ENCODE data around the gene RYR3. TPM values are rescaled to one million over a fixed set of nuclear protein-coding genes. Genes with fewer than 3 reads are reported as not detected.

The RYR3 gene
- total and polyA plus RNA-seq, 2 donors (not counting 1 experiment from before 2014, with no cell fraction given) = 0.17 TPM; not detected in 1

GRCh38 chr15:33448961-33449606, 138.3 kb downstream of the RYR3 start:
- Histone ChIP-seq H3K4me2 (ENCODE audit: extremely low read depth, insufficient read depth, low read length) (no peak overlapping the region), H4K20me1 (ENCODE audit: control insufficient read depth, extremely low read depth, insufficient read depth, low read length) (no peaks in the 10 kb centered on the region), H3K36me3 (ENCODE audit: control insufficient read depth, insufficient read depth, low read length) (no peaks in the 10 kb centered on the region), H3K9ac (ENCODE audit: insufficient read depth, low read length) (no peak overlapping the region), H3K4me1 (ENCODE audit: control insufficient read depth, extremely low read depth, insufficient read depth, low read length) (no peaks in the 10 kb centered on the region), H2AFZ (ENCODE audit: low read length) (no peak overlapping the region), H3K27me3 (ENCODE audit: control insufficient read depth, insufficient read depth, low read length) (no peaks in the 10 kb centered on the region), H3K79me2 (ENCODE audit: control insufficient read depth, insufficient read depth, low read length) (no peaks in the 10 kb centered on the region), H3K4me3 (replicated peaks in 1 of 4; ENCODE audit: control extremely low read depth in 1 of 4, insufficient read depth in 1 of 4, low read depth in 3 of 4, low read length in 4 of 4) (no peak overlapping the region), H3K27ac (ENCODE audit: insufficient read depth, low read length) (no peak overlapping the region), H3K9me3 (ENCODE audit: control insufficient read depth, insufficient read depth, low read depth, low read length) (no peaks in the 10 kb centered on the region)
- no peak for DNase-seq (ENCODE audit: low read depth in 2 of 2)
- TF ChIP-seq EZH2 (IDR thresholded peaks at IDR 0.05; ENCODE audit: low read length, missing control alignments) (no peak), CTCF (conservative IDR thresholded peaks at IDR 0.05 in 1 of 2, IDR thresholded peaks at IDR 0.05 in 1 of 2; ENCODE audit: low read depth in 1 of 2, low read length in 2 of 2) (no peak)

- Histone ChIP-seq H3K79me2 (ENCODE audit: control insufficient read depth, insufficient read depth, low read length) (no peaks in the 10 kb centered on the region), H3K27ac (ENCODE audit: insufficient read depth, low read length) (no peak overlapping the region), H3K36me3 (ENCODE audit: control insufficient read depth, insufficient read depth, low read length) (no peaks in the 10 kb centered on the region), H3K27me3 (ENCODE audit: control insufficient read depth, insufficient read depth, low read length) (no peaks in the 10 kb centered on the region), H3K4me1 (ENCODE audit: control insufficient read depth, extremely low read depth, insufficient read depth, low read length) (no peaks in the 10 kb centered on the region), H3K4me3 (replicated peaks in 1 of 4; ENCODE audit: control extremely low read depth in 1 of 4, insufficient read depth in 1 of 4, low read depth in 3 of 4, low read length in 4 of 4) (no peak overlapping the region), H3K9ac (ENCODE audit: insufficient read depth, low read length) (no peak overlapping the region), H2AFZ (ENCODE audit: low read length) (no peak overlapping the region), H3K4me2 (ENCODE audit: extremely low read depth, insufficient read depth, low read length) (no peak overlapping the region), H4K20me1 (ENCODE audit: control insufficient read depth, extremely low read depth, insufficient read depth, low read length) (no peaks in the 10 kb centered on the region), H3K9me3 (ENCODE audit: control insufficient read depth, insufficient read depth, low read depth, low read length) (no peaks in the 10 kb centered on the region)
- no peak for TF ChIP-seq EZH2 (IDR thresholded peaks at IDR 0.05; ENCODE audit: low read length, missing control alignments)
- no peak for TF ChIP-seq CTCF (conservative IDR thresholded peaks at IDR 0.05 in 1 of 2, IDR thresholded peaks at IDR 0.05 in 1 of 2; ENCODE audit: low read depth in 1 of 2, low read length in 2 of 2)
- DNase-seq (ENCODE audit: low read depth in 2 of 2) = no peak
Measured at GRCh38 chr15:33449810-33450209, 139.0 kb downstream of the RYR3 start.

GRCh38 chr15:33451385-33451784, 140.6 kb downstream of the RYR3 start:
- no peak for TF ChIP-seq CTCF (conservative IDR thresholded peaks at IDR 0.05 in 1 of 2, IDR thresholded peaks at IDR 0.05 in 1 of 2; ENCODE audit: low read depth in 1 of 2, low read length in 2 of 2)
- no peak for TF ChIP-seq EZH2 (IDR thresholded peaks at IDR 0.05; ENCODE audit: low read length, missing control alignments)
- H4K20me1 ChIP-seq (ENCODE audit: control insufficient read depth, extremely low read depth, insufficient read depth, low read length) = no peaks in the 10 kb centered on the region
- DNase-seq (ENCODE audit: low read depth in 2 of 2) = no peak
- no peak overlapping the region for H3K27ac ChIP-seq (ENCODE audit: insufficient read depth, low read length)
- no peak overlapping the region for H3K9ac ChIP-seq (ENCODE audit: insufficient read depth, low read length)
- no peaks in the 10 kb centered on the region for H3K4me1 ChIP-seq (ENCODE audit: control insufficient read depth, extremely low read depth, insufficient read depth, low read length)
- H2AFZ ChIP-seq (ENCODE audit: low read length) = no peak overlapping the region
- no peak overlapping the region for H3K4me2 ChIP-seq (ENCODE audit: extremely low read depth, insufficient read depth, low read length)
- H3K27me3 ChIP-seq (ENCODE audit: control insufficient read depth, insufficient read depth, low read length) = no peaks in the 10 kb centered on the region
- H3K4me3 ChIP-seq (replicated peaks in 1 of 4; ENCODE audit: control extremely low read depth in 1 of 4, insufficient read depth in 1 of 4, low read depth in 3 of 4, low read length in 4 of 4) = no peak overlapping the region
- no peaks in the 10 kb centered on the region for H3K9me3 ChIP-seq (ENCODE audit: control insufficient read depth, insufficient read depth, low read depth, low read length)
- no peaks in the 10 kb centered on the region for H3K36me3 ChIP-seq (ENCODE audit: control insufficient read depth, insufficient read depth, low read length)
- H3K79me2 ChIP-seq (ENCODE audit: control insufficient read depth, insufficient read depth, low read length) = no peaks in the 10 kb centered on the region
